Activated CD4-positive, CD25-positive, alpha-beta regulatory T cell treated with anti-CD3 and anti-CD28 coated beads, Interleukin-2, amount 50 U/mL, for 24 hours (primary cell): Measurements from ENCODE around the gene BAD.
"Not testable (repeated sequence)": the region's sequence is repeated elsewhere in the genome, so short reads cannot be mapped to it uniquely, and the experiment has no call there.

ENCODE experiments used
- ATAC-seq, 2 donors: fragments of 150-1000 bp; cut with Tn5 transposase; one replicate each; pipeline ENCODE4 v1.10.0; 2021; ENCODE audit warnings: mild to moderate bottlenecking in 1 of 2, moderate library complexity in 1 of 2

BAD gene

DNA sequence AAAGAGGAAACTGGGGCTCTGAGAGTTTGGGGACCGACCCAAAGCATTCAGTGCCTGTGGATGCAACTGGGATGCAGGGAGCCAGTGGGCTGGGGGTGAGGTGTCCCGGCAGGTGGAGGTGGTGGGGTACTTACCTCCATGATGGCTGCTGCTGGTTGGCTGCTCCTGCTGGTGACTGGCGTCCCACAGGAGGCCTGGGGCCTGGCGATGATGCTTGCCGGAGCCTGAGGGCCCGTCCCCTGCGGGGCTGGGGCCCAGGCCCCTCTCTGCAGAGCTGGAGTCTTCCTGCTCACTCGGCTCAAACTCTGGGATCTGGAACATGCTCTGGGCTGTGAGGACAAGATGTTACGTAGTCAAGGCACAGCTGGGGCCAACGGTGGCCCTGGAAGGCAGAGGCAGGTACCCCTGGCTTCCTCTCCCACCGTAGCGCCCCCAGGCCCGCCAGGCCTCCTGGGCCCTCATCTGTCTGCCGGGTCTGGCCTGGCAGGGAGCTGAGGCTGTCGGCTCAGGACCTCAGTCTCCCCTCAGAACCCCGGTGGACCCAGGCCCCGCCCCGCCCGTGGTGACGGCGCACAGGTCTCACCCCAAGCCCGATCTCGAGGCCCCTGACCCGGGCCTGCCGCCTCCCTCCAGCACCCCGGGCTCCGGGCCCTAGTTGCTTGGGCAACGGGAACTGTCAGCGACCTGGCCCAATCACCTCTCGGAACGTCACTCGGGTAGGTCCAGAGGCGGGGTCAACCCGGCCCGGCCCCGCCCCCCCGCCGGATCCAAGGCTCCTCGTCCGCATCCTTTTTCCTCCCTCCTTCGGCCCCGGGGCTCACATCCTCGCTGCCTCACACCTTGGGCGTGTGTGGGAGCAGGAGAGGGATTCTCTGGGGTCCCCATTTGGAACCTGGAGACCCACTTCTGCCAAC, at the start of gene BAD:
Gene BAD (minus strand): TSS at position 618 of the 914 bp plus-strand sequence. CDS start 297 bp downstream, at position 321.
- peak; percentile 88 to 93 for ATAC-seq

GRCh38 chr11:64333556-64333955, 49.1 kb upstream of the BAD start:
- ATAC-seq = no peak

DNA sequence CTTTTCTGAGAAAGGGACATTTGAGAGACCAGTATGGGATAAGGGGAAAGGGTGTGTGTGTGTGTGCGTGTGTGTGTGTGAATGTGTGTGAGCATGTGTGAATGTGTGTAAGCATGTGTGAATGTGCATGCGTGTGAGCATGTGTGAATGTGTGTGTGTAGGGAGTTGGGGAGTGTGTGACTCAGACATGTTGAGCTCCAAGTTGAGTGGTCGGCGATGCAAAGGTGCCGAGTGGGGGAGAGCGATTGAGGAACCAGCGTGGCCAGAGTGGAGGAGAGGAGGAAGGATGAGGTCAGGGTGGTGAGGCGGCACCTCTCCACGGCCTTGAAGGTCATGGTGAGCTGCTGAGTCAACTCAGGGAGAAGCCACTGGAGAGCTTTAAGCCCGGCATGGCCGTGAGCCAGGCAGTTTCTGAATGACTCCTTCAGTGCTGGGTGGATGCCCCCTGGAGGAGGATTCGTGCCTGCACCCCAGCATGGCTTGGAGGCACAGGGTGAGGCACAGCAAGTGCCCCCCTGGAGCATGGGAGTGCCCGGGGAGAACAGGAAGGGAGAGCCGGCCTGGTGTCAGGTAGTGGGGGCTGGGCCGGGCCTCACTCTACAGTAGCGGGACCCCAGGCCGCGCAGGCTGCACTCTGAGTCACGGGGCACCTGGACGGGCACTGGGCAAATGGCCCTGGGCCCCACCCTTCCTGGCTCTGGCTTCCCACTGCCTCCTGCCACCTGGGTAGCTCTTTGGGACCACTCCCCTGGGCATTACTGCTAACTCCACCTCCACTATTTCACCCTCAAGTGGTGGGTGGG, 47.3 kb upstream of the BAD start:
- ATAC-seq = peak; percentile 78 to 79

DNA sequence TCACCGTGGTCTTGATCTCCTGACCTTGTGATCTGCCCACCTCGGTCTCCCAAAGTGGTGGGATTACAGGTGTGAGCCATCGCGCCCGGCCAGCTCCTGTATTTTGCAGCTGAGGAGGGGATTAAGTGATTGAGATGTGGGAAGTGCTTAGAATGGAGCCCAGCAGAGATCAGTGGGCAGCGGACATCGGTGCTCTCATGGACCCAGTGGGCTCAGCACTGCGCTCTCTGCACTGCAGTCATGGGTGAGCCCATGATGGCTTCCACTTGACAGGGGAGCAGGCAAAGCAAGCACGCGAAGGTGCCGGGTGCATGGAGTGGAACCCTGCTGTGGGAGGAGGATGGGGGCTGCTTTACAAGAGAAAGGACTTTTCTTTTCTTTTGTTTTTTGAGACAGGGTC, 46.4 kb upstream of the BAD start:
- no peak for ATAC-seq

GRCh38 chr11:64327993-64328392, 43.5 kb upstream of the BAD start:
- ATAC-seq = no peak

GRCh38 chr11:64327375-64327774, 42.9 kb upstream of the BAD start:
- no peak for ATAC-seq

- no peak for ATAC-seq
These were observed 40.4 kb upstream of the BAD start for GRCh38 chr11:64324692-64325469.

DNA sequence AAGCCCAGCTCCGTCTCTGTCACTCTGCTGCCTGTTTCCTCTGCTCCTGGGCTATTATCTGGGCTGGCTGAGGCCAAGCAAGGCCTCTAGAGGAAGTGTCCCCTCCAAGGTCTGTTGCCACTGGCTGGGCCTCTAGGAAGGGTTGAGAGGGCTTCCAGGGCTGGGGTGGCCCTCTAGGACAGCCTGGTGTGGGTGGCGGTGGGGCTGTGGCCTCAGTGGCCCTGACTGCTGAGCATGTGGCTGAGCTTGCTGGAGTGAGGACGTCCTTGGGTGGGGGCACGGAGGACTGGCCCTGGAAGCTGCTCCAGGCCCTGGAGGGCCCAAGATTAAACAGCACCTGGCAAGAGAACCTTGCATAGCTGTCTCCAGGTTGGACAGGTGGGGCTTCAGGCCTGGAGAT, 39.5 kb upstream of the BAD start:
- not testable (repeated sequence) for ATAC-seq

DNA sequence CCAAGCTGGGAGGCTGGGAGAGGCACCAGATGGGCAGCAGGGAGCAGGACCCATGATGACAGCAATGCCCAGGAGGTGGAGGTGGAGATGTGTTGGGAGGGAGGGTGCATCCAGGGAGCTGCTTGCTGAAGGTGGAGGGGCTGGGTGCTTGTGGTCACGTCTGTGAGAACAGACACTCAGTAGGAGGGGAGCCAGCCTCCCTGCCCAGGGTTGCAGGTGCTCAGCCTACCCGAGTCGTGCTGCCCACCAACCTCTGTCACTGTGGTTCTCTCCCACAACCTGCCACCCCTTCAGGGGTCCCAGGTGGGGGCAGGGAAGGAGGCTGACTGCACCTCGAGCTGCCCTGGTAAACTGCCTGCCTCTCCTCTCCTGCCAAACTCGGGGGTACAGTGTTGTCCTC, 38.9 kb upstream of the BAD start:
- no peak for ATAC-seq

- ATAC-seq = no peak
These were observed 38.4 kb upstream of the BAD start for GRCh38 chr11:64322925-64323260.

GRCh38 chr11:64321533-64321932, 37.1 kb upstream of the BAD start:
- no peak for ATAC-seq

- no peak for ATAC-seq
These were observed 36.6 kb upstream of the BAD start for GRCh38 chr11:64321026-64321425.

- no peak for ATAC-seq
These were observed 36.1 kb upstream of the BAD start for GRCh38 chr11:64320556-64320955.

DNA sequence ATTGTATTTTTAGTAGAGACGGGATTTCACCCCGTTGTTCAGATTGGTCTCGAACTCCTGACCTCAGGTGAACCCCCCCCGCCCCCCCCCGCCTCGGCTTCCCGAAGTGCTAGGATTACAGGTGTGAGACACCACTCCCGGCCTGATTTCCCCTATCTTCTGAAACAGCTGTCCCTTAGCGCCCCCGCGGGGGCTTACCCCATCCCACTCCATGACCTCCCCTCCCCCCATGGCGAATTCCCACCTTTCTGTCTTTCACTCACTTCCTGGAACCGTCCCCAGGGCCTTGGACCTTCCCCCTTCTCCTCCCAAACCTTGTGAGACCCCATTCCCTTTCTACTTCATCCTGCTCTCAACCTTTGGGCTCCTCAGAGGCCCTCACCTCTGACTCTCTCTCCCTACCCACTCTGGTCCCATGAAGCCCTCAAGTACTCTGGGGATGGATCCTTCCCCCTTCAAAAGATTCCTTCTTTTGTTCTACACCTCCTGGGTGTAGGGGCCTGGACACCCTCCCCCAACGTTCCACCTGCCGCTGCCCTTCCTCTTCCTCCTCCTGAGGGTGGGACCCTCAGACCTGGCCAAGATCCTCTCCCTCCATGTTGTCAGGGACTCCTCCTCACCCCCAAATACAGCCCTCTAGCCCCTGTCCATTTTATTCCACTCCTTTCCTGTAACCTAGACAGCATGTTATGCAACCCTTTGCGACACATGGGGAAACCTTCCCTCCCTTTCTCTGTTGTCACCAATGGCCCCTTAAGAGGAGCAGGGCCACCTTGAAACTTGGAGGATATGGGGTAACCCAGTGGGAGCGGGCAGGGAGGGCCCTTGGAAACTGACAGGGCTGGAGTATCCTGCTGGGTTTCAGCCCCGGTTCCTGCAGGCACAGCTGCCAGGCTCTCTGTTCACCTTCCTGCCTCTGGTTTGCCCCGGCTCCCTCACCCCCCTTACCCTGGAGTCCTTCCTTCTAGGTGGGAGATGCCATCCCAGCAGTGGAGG, 34.6 kb upstream of the BAD start:
- ATAC-seq = no peak

DNA sequence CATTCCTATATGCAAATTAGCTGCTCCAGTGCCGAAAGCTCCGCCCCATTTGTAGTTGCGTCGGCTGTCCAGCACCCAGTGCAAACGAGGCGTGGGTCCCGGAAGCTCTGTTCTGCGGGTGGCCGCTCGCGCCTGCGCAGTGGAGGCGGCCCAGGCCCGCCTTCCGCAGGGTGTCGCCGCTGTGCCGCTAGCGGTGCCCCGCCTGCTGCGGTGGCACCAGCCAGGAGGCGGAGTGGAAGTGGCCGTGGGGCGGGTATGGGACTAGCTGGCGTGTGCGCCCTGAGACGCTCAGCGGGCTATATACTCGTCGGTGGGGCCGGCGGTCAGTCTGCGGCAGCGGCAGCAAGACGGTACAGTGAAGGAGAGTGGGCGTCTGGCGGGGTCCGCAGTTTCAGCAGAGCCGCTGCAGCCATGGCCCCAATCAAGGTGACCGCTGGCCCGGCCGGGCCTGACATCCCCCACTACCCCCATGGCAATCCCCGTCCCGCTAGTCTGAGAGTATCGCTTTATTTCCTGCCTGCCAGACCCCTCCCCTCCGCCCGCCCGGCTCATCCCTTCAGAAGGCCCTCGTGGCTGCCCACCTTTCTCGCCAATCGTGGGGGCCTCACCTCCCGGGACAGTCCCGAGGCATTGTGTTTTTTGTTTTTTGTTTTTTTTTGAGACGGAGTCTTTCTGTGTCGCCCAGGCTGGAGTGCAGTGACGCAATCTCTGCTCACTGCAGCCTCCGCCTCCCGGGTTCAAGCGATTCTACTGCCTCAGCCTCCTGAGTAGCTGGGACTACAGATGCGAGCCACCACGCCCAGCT, 33.7 kb upstream of the BAD start, which contains the start of gene PRDX5:
Gene PRDX5 (plus strand): TSS at position 161 of the 805 bp plus-strand sequence. CDS start 95 bp downstream, at position 256.
- peak; percentile 80 to 81 for ATAC-seq

GRCh38 chr11:64317325-64317960, 33.0 kb upstream of the BAD start, which contains the start of gene TRMT112:
Gene TRMT112, minus strand, starts transcription at chr11:64317559. Its CDS starts 33 bp downstream, at chr11:64317526.
- ATAC-seq = peak; percentile 82 to 84

DNA sequence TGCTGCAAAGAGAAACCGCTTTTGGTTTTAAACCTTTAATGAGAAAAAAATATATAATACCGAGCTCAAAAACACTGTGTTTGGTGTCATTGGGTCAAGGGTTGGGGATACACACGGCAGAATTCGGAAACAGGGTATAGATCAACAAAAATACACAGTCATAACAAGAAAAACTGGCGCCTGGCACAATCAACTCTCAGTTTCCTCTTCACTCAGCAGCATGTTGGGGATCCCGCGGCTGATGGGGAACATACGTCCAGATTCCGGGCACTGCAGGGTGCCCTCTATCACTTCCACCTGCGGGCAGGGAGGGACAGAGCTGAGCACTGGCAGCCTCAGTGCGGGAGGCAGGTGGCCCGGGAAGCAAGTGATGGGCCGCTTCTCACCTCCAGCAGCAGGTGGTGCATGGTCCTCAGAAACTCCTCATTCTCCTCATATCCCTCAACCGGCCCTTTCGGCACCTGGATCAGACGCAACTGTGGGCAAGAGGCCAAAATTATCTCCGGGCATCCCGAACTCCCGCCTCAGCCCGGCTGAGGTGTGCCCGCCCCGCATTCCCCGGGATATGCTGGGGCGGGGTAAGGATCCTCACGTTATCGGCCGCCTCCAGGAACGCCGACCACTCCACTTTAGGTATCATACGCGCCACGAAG, 32.3 kb upstream of the BAD start:
- ATAC-seq = no peak

- not testable (repeated sequence) for ATAC-seq
These were observed 31.4 kb upstream of the BAD start for GRCh38 chr11:64315667-64316526.
